ENCODE results near the gene KLHDC4. TPM values are rescaled to one million over a fixed set of nuclear protein-coding genes. Genes with fewer than 3 reads are reported as not detected.

KLHDC4 gene
- total RNA-seq, 1 experiment from 2014 or later = 117 TPM

- H3K27me3 ChIP-seq (replicated peaks; ENCODE audit: control insufficient read depth, insufficient read depth, low read length) = no peaks in the 10 kb centered on the region
- Mint-ChIP-seq H3K4me1 (ENCODE audit: low read depth, unreplicated experiment) (peaks cover 47% of the 10 kb centered on the region), H3K4me3 (ENCODE audit: unreplicated experiment) (no peak overlapping the region), H3K27ac (ENCODE audit: unreplicated experiment) (peak overlapping the region; percentile 91), H3K9me3 (ENCODE audit: unreplicated experiment) (no peaks in the 10 kb centered on the region), H3K36me3 (ENCODE audit: insufficient read depth, unreplicated experiment) (no peaks in the 10 kb centered on the region), H3K27me3 (ENCODE audit: insufficient read depth, unreplicated experiment) (no peaks in the 10 kb centered on the region)
- H3K4me1 ChIP-seq = peaks cover 44% of the 10 kb centered on the region
- H3K4me3 ChIP-seq (ENCODE audit: low read depth, low read length) = no peak overlapping the region
- TF ChIP-seq CTCF (IDR thresholded peaks at IDR 0.05; ENCODE audit: insufficient read depth in 1 of 2, low read depth in 1 of 2, low read length in 1 of 2, severe bottlenecking in 1 of 2, unreplicated experiment in 1 of 2) = no peak
- ChIA-PET CTCF (interaction anchor here (0.5 to 1.5 kb wide), 4 partner anchors 12 to 166 kb away, joined by 3 to 5 read pairs (median 4); no protein-coding TSS in a partner anchor), POLR2A (no interaction called here)
- intact Hi-C loops (cut with micrococcal nuclease; ENCODE audit: unreplicated experiment) = no loop called here
- BruUV-seq (replicated peaks) = no TSS peak
- no peak for DNase-seq
- H3K9me3 ChIP-seq = no peaks in the 10 kb centered on the region
- H3K36me3 ChIP-seq (ENCODE audit: control insufficient read depth, insufficient read depth, low read length) = no peaks in the 10 kb centered on the region
These were observed 25.8 kb upstream of the KLHDC4 start for GRCh38 chr16:87791295-87792204.

GRCh38 chr16:87790292-87791100 lies 24.7 kb upstream of the KLHDC4 start:
- ChIA-PET POLR2A (interaction anchor here (1.1 kb wide), 1 partner anchor 25 kb away, joined by 5 read pairs; the partner anchor contains the start of gene KLHDC4), CTCF (interaction anchor here (1.4 to 1.5 kb wide), 3 partner anchors 12 to 52 kb away, joined by 3 to 5 read pairs (median 3); no protein-coding TSS in a partner anchor)
- Mint-ChIP-seq H3K4me3 (ENCODE audit: unreplicated experiment) (no peak overlapping the region), H3K36me3 (ENCODE audit: insufficient read depth, unreplicated experiment) (peaks cover 7% of the 10 kb centered on the region), H3K27me3 (ENCODE audit: insufficient read depth, unreplicated experiment) (no peaks in the 10 kb centered on the region), H3K27ac (ENCODE audit: unreplicated experiment) (peak overlapping the region; percentile 91), H3K9me3 (ENCODE audit: unreplicated experiment) (no peaks in the 10 kb centered on the region), H3K4me1 (ENCODE audit: low read depth, unreplicated experiment) (peaks cover 54% of the 10 kb centered on the region)
- no TSS peak for BruUV-seq (replicated peaks)
- no peak for DNase-seq
- no peaks in the 10 kb centered on the region for H3K9me3 ChIP-seq
- TF ChIP-seq CTCF (IDR thresholded peaks at IDR 0.05; ENCODE audit: insufficient read depth in 1 of 2, low read depth in 1 of 2, low read length in 1 of 2, severe bottlenecking in 1 of 2, unreplicated experiment in 1 of 2) = no peak
- peaks cover 52% of the 10 kb centered on the region for H3K4me1 ChIP-seq
- H3K4me3 ChIP-seq (ENCODE audit: low read depth, low read length) = no peak overlapping the region
- no peaks in the 10 kb centered on the region for H3K27me3 ChIP-seq (replicated peaks; ENCODE audit: control insufficient read depth, insufficient read depth, low read length)
- intact Hi-C loops (cut with micrococcal nuclease; ENCODE audit: unreplicated experiment) = no loop called here
- H3K36me3 ChIP-seq (ENCODE audit: control insufficient read depth, insufficient read depth, low read length) = no peaks in the 10 kb centered on the region

Data from Caco-2 (cell line).